IMR-90 (cell line): ENCODE results near the gene OXA1L. TPM values are rescaled to one million over a fixed set of nuclear protein-coding genes. Genes with fewer than 3 reads are reported as not detected.

Experiments
- ATAC-seq: fragments of 200-7000 bp; cut with Tn5 transposase; 2 replicates; pipeline ENCODE4 v1.9.1; 2020; ENCODE audit warnings: low read depth, mild to moderate bottlenecking, moderate library complexity
- BruUV-seq: library from RNA; stranded (reverse); fragments of 400-500 nt; replicated peaks from 2 replicates; lab custom pipeline; 2021; lab: Mats Ljungman, UMichigan
- CTCF ChIA-PET: fragments of 300-600 bp; formaldehyde crosslinking; extraction: SDS; loops from one replicate; lab custom pipeline; 2021; ENCODE audit warnings: antibody characterized with exemption; lab: Yijun Ruan, JAX
- POLR2A ChIA-PET: fragments of 300-600 bp; sonication (Branson Sonifier 250); formaldehyde crosslinking; loops from one replicate; lab custom pipeline; 2022; ENCODE audit warnings: antibody characterized with exemption; ENCODE audit not compliant: unreplicated experiment; lab: Charles Lee
- DNase-seq: peaks from one replicate; pipeline ENCODE4 v3.0.0; 2013
- H2AFZ ChIP-seq: replicated peaks from 2 replicates; pipeline ENCODE3; 2013; ENCODE audit warnings: low read length, mild to moderate bottlenecking; ENCODE audit not compliant: poor library complexity
- H2AK5ac ChIP-seq: 2 replicates; pipeline ENCODE4 v1.6.1; 2013; ENCODE audit warnings: low read depth, low read length, inconsistent platforms
- H2AK9ac ChIP-seq: replicated peaks from 2 replicates; pipeline ENCODE3; 2013; ENCODE audit warnings: mild to moderate bottlenecking, low read depth, low read length, moderate library complexity; ENCODE audit not compliant: poor library complexity
- H2BK120ac ChIP-seq: 2 replicates; pipeline ENCODE4 v1.6.1; 2013; ENCODE audit warnings: low read depth, low read length, inconsistent platforms
- H2BK15ac ChIP-seq: 3 replicates; pipeline ENCODE4 v1.6.1; 2013; ENCODE audit warnings: low read depth, low read length, inconsistent platforms
- H2BK20ac ChIP-seq: 2 replicates; pipeline ENCODE4 v1.6.1; 2013; ENCODE audit warnings: low read depth, mild to moderate bottlenecking, inconsistent platforms, low read length, moderate library complexity
- H2BK5ac ChIP-seq: 2 replicates; pipeline ENCODE4 v1.6.1; 2013; ENCODE audit warnings: mild to moderate bottlenecking, low read depth, low read length, inconsistent platforms; ENCODE audit not compliant: poor library complexity, severe bottlenecking
- H3K14ac ChIP-seq: replicated peaks from 2 replicates; pipeline ENCODE4 v1.6.1; 2013; ENCODE audit warnings: low read depth, low read length, inconsistent platforms
- H3K18ac ChIP-seq: 2 replicates; pipeline ENCODE4 v1.6.1; 2013; ENCODE audit warnings: low read depth, low read length, control low read depth
- H3K23ac ChIP-seq: 2 replicates; pipeline ENCODE4 v1.6.1; 2013; ENCODE audit warnings: low read depth, low read length, inconsistent platforms
- H3K27ac ChIP-seq: 2 replicates; pipeline ENCODE4 v1.5.1; 2013; ENCODE audit warnings: mild to moderate bottlenecking, control low read depth, low read length; ENCODE audit not compliant: insufficient read depth
- H3K27me3 ChIP-seq: 2 replicates; pipeline ENCODE4 v1.6.1; 2013; ENCODE audit warnings: low read length; ENCODE audit not compliant: control insufficient read depth, insufficient read depth
- H3K36me3 ChIP-seq: 2 replicates; pipeline ENCODE4 v1.6.1; 2013; ENCODE audit warnings: low read length, mixed read lengths; ENCODE audit not compliant: control insufficient read depth, insufficient read depth
- H3K4ac ChIP-seq: 2 replicates; pipeline ENCODE4 v1.6.1; 2013; ENCODE audit warnings: low read depth, low read length, inconsistent platforms
- H3K4me1 ChIP-seq: 2 replicates; pipeline ENCODE4 v1.6.1; 2013; ENCODE audit warnings: low read length, mixed read lengths; ENCODE audit not compliant: control insufficient read depth, insufficient read depth
- H3K4me2 ChIP-seq: 2 replicates; pipeline ENCODE4 v1.6.1; 2013; ENCODE audit warnings: low read depth, mild to moderate bottlenecking, control low read depth, low read length, moderate library complexity
- H3K4me3 ChIP-seq: 2 replicates; pipeline ENCODE4 v1.5.1; 2013; ENCODE audit warnings: low read depth, mild to moderate bottlenecking, control low read depth, low read length, moderate library complexity; ENCODE audit not compliant: insufficient read depth
- H3K56ac ChIP-seq: 2 replicates; pipeline ENCODE4 v1.6.1; 2013; ENCODE audit warnings: low read length, inconsistent platforms; ENCODE audit not compliant: insufficient read depth; ENCODE audit errors: extremely low read depth
- H3K79me1 ChIP-seq, 2 experiments: 2 replicates each; pipeline ENCODE4 v1.6.1; 2013; ENCODE audit warnings: low read length in 2 of 2, inconsistent platforms in 1 of 2, low read depth in 1 of 2
- H3K9ac ChIP-seq: 2 replicates; pipeline ENCODE4 v1.6.1; 2013; ENCODE audit warnings: low read depth, low read length, control low read depth
- H3K9me1 ChIP-seq: 2 replicates; pipeline ENCODE4 v1.6.1; 2013; ENCODE audit warnings: low read length, inconsistent platforms; ENCODE audit not compliant: insufficient read depth
- H3K9me3 ChIP-seq: 2 replicates; pipeline ENCODE4 v1.6.1; 2013; ENCODE audit warnings: low read length; ENCODE audit not compliant: control insufficient read depth, insufficient read depth
- H4K20me1 ChIP-seq: 2 replicates; pipeline ENCODE4 v1.6.1; 2013; ENCODE audit warnings: low read length, inconsistent platforms; ENCODE audit not compliant: insufficient read depth
- H4K5ac ChIP-seq: 2 replicates; pipeline ENCODE4 v1.6.1; 2013; ENCODE audit warnings: mild to moderate bottlenecking, low read depth, low read length, control low read depth
- H4K8ac ChIP-seq, 2 experiments: 2 replicates each; pipeline ENCODE4 v1.6.1; 2013; ENCODE audit warnings: low read depth in 2 of 2, low read length in 2 of 2, control low read depth in 1 of 2, inconsistent platforms in 1 of 2
- H4K91ac ChIP-seq: 2 replicates; pipeline ENCODE4 v1.6.1; 2013; ENCODE audit warnings: low read depth, low read length, inconsistent platforms; ENCODE audit not compliant: insufficient read depth
- CEBPB ChIP-seq: IDR thresholded peaks from 2 replicates; pipeline ENCODE4 v1.6.1; 2012; ENCODE audit warnings: low read depth, low read length, improper control_type of control experiment
- CHD1 ChIP-seq: IDR thresholded peaks from 2 replicates; pipeline ENCODE4 v1.6.1; 2012; ENCODE audit warnings: low read depth, low read length, improper control_type of control experiment
- CTCF ChIP-seq: conservative IDR thresholded peaks from 2 replicates; pipeline ENCODE4 v1.5.1; 2012; ENCODE audit warnings: mild to moderate bottlenecking, low read depth, low read length, improper control_type of control experiment
- ELK1 ChIP-seq: fragments of 150-350 bp; IDR thresholded peaks from 2 replicates; pipeline ENCODE4 v1.6.1; 2016; ENCODE audit warnings: low read depth, mild to moderate bottlenecking, low read length, moderate library complexity, borderline replicate concordance
- FOS ChIP-seq: fragments of 150-350 bp; IDR thresholded peaks from 2 replicates; pipeline ENCODE4 v1.6.1; 2016; ENCODE audit warnings: low read depth, low read length
- MAFK ChIP-seq: IDR thresholded peaks from 2 replicates; pipeline ENCODE4 v1.6.1; 2012; ENCODE audit warnings: low read depth, low read length, improper control_type of control experiment
- MAZ ChIP-seq: IDR thresholded peaks from 2 replicates; pipeline ENCODE4 v1.6.1; 2012; ENCODE audit warnings: low read depth, mild to moderate bottlenecking, low read length, improper control_type of control experiment, moderate library complexity, borderline replicate concordance
- MXI1 ChIP-seq: IDR thresholded peaks from 2 replicates; pipeline ENCODE4 v1.6.1; 2012; ENCODE audit warnings: low read depth, mild to moderate bottlenecking, low read length, moderate library complexity, borderline replicate concordance
- RAD21 ChIP-seq: IDR thresholded peaks from 2 replicates; pipeline ENCODE4 v1.6.1; 2012; ENCODE audit warnings: low read length, improper control_type of control experiment
- RFX5 ChIP-seq: IDR thresholded peaks from 2 replicates; pipeline ENCODE4 v1.8.0; 2012; ENCODE audit warnings: low read depth, mild to moderate bottlenecking, low read length, moderate library complexity
- SMC3 ChIP-seq: fragments of 150-350 bp; IDR thresholded peaks from 2 replicates; pipeline ENCODE4 v1.6.1; 2016; ENCODE audit warnings: low read depth, mild to moderate bottlenecking, antibody characterized with exemption, low read length, moderate library complexity
- USF2 ChIP-seq: fragments of 150-350 bp; IDR thresholded peaks from 2 replicates; pipeline ENCODE4 v1.6.1; 2017; ENCODE audit warnings: mild to moderate bottlenecking, antibody characterized with exemption, low read length, low read depth
- WGBS, 2 experiments: methylation state at CpG; one replicate each; pipeline versions ENCODE4 v1.1.5 to v1.1.7; 2013; ENCODE audit warnings: missing lambda C conversion rate in 2 of 2; ENCODE audit not compliant: insufficient read length in 1 of 2; ENCODE audit errors: extremely low coverage in 2 of 2; 5-methylcytosine and 5-hydroxymethylcytosine counted together
- dilution Hi-C: fragments of 300-500 bp; cut with HindIII; formaldehyde crosslinking; loops from one replicate; pipeline ENCODE4 v1.14.3; 2018; ENCODE audit warnings: low sequenced_read_pairs; ENCODE audit not compliant: unreplicated experiment
- in situ Hi-C: fragments of 300-500 bp; cut with MboI; formaldehyde crosslinking; loops from 3 replicates; pipeline ENCODE4 v1.14.3; 2019; ENCODE audit warnings: low sequenced_read_pairs, inconsistent platforms, mixed read lengths
- intact Hi-C: fragments of 100-400 bp; cut with micrococcal nuclease; formaldehyde crosslinking; loops from 2 replicates; pipeline ENCODE4 v1.10.0; 2022
- polyA plus RNA-seq, 3 experiments: library from polyadenylated mRNA; depleted of rRNA; stranded (reverse); fragments of >200 nt; gene quantifications; 2 replicates each; pipeline ENCODE4 v1.2.3, GENCODE V29; 2012; ENCODE audit warnings: low replicate concordance in 1 of 3
- total RNA-seq: library from RNA; depleted of rRNA; stranded (reverse); fragments of >200 nt; gene quantifications from 2 replicates; pipeline ENCODE4 v1.2.3, GENCODE V29; 2012

OXA1L gene
- total and polyA plus RNA-seq, 2 of the 4 experiments (the other 2 are of a cell fraction): 47.3 to 113 TPM

- Histone ChIP-seq H2BK20ac (no peak overlapping the region), H3K4ac (no peak overlapping the region), H2AFZ (no peak overlapping the region), H3K23ac (no peak overlapping the region), H3K14ac (no peak overlapping the region), H3K4me3 (no peak overlapping the region), H3K36me3 (peaks cover 44% of the 10 kb centered on the region), H3K27me3 (no peaks in the 10 kb centered on the region), H3K79me1 (peaks cover 35 to 48% of the 10 kb centered on the region in 2 experiments), H3K27ac (no peak overlapping the region), H3K56ac (no peak overlapping the region), H2BK5ac (no peak overlapping the region), H2BK15ac (no peak overlapping the region), H4K20me1 (no peaks in the 10 kb centered on the region), H3K9ac (no peak overlapping the region), H4K5ac (no peak overlapping the region), H4K91ac (no peak overlapping the region), H2AK5ac (no peak overlapping the region), H3K4me2 (no peak overlapping the region), H2BK120ac (no peak overlapping the region), H4K8ac (no peak overlapping the region), H3K9me1 (no peaks in the 10 kb centered on the region), H3K9me3 (no peaks in the 10 kb centered on the region), H3K4me1 (peaks cover 5% of the 10 kb centered on the region), H3K18ac (no peak overlapping the region), H2AK9ac (peak overlapping the region; percentile 52)
- in situ Hi-C loops (no loop called here), intact Hi-C loops (no loop called here), dilution Hi-C loops (no loop called here)
- ChIA-PET CTCF (no interaction called here), POLR2A (no interaction called here)
- no peak for DNase-seq
- no peak for ATAC-seq
- no peak for TF ChIP-seq USF2
- TF ChIP-seq SMC3: no peak
- no peak for TF ChIP-seq CTCF
- TF ChIP-seq CHD1: no peak
- no peak for TF ChIP-seq CEBPB
- no peak for TF ChIP-seq RAD21
- no peak for TF ChIP-seq MXI1
- no peak for TF ChIP-seq FOS
- TF ChIP-seq MAFK: no peak
- TF ChIP-seq ELK1: no peak
- no peak for TF ChIP-seq RFX5
- no peak for TF ChIP-seq MAZ
- TSS peak; percentile 72 for BruUV-seq
- WGBS, 2 experiments: 100% methylated on average over 2 of the region's 8 CpGs; no CpG with 5 or more reads in 1 of the 2 experiments
These were observed 4.1 kb downstream of the OXA1L start for GRCh38 chr14:22770481-22771187.
